GM13977 (cell line): Measurements from ENCODE around the gene ITGAL.
"Not testable (repeated sequence)": the region's sequence is repeated elsewhere in the genome, so short reads cannot be mapped to it uniquely, and the experiment has no call there.

Source experiments
- DNase-seq: peaks from one replicate; pipeline ENCODE4 v3.0.0; 2012; ENCODE audit warnings: low spot score
- CTCF ChIP-seq: IDR thresholded peaks from 2 replicates; pipeline ENCODE4 v1.5.1; 2012; ENCODE audit warnings: mild to moderate bottlenecking, control low read depth; ENCODE audit not compliant: insufficient read depth; ENCODE audit errors: extremely low read depth, missing control alignments
- in situ Hi-C: fragments of 300-500 bp; cut with MboI; formaldehyde crosslinking; loops from one replicate; pipeline ENCODE4 v1.12.0; 2022; ENCODE audit warnings: low sequenced_read_pairs, low pct_unique_long_range_greater_than_20kb, mixed read lengths, inconsistent platforms; ENCODE audit not compliant: unreplicated experiment

ITGAL gene

GRCh38 chr16:30445408-30446202 is 26.9 kb upstream of the ITGAL start, which contains the start of gene SEPHS2:
Gene SEPHS2, minus strand, starts transcription at chr16:30445874. Its CDS starts 147 bp downstream, at chr16:30445727.
- in situ Hi-C loops, result no loop called here
- TF ChIP-seq CTCF, result peak; percentile 66
- DNase-seq, result peak; percentile 96

DNA sequence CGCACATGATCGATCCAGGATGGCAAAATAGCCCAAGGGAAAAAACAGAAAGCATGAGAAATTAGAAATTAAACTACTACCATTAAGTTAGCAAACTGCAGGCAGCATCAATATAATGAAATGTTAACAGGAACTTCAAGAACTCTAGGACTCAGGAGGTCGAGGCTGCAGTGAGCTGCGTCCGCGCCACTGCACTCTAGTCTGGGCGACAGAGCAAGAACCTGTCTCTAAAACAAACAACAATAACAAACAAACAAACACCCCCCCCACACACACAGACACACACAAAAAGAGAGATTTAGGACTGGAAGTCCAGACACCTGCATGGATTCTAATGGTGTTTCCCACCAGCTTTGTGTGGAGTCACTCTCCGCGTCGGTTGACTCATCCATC is 26.3 kb upstream of the ITGAL start:
- in situ Hi-C loops, result no loop called here
- no peak for DNase-seq
- no peak for TF ChIP-seq CTCF

DNA sequence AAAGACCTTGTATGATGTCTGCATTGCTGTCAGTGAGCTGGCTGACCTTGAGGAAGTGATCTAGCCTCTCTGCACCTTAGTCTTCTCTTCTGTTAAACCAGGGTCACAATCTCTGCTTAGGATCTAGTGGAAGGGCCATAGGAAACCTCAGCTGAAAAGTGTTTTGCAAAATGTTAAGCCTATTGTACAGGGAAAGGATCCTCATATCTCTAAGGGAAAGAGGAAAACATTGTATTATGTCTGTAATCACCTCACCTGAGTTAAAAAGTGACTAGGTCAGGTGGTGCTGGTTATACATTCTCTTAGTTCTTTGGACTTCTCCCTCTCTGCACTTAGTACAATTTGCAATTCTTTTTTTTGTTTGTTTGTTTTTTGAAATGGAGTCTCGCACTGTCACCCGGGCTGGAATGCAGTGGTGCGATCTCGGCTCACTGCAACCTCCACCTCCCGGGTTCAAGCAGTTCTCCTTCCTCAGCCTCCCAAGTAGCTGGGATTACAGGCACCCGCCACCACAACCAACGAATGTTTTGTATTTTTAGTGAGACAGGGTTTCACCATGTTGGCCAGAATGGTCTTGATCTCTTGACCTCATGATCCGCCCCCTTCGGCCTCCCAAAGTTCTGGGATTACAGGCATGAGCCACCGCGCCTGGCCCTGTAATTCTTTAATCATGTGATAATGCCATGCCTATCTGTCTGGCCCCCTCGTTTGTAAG is 24.9 kb upstream of the ITGAL start:
- in situ Hi-C loops, result no loop called here
- no peak for DNase-seq
- TF ChIP-seq CTCF, result no peak

DNA sequence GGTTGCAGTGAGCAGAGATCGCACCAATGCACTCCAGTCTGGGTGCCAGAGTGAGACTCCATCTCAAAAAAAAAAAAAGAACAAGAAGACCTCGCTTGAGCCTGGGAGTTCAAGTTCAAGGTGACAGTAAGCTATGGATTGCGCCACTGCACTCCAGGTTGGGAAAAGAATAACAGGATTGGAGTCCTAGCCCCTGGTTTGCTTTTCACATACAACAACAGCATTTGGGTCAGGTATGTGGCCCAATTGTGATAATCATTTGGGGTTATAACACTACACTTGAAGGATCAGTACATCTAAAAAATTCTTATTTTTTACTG is 23.5 kb upstream of the ITGAL start:
- TF ChIP-seq CTCF, result no peak
- in situ Hi-C loops, result no loop called here
- DNase-seq, result no peak

- in situ Hi-C loops, result loop anchor here (10.0 kb wide), 1 partner anchor 82 kb away; the partner anchor contains the start of gene ZNF747
- DNase-seq, result not testable (repeated sequence)
Measured at GRCh38 chr16:30452709-30453580, 19.6 kb upstream of the ITGAL start.

GRCh38 chr16:30456302-30456701 is 16.2 kb upstream of the ITGAL start:
- in situ Hi-C loops, result loop anchor here (10.0 kb wide), 1 partner anchor 78 kb away; the partner anchor contains the start of gene ZNF747
- peak; percentile 42 for DNase-seq
- TF ChIP-seq CTCF, result no peak

- TF ChIP-seq CTCF, result no peak
- in situ Hi-C loops, result loop anchor here (10.0 kb wide), 1 partner anchor 78 kb away; the partner anchor contains the start of gene ZNF747
- no peak for DNase-seq
Measured at GRCh38 chr16:30457256-30457655, 15.3 kb upstream of the ITGAL start.
